ENCODE data around the gene CCDC167. TPM values are rescaled to one million over a fixed set of nuclear protein-coding genes. Genes with fewer than 3 reads are reported as not detected.
A peak's percentile ranks its signal among the peaks of the same experiment; 100 is the strongest.

The CCDC167 gene
- total RNA-seq, 1 donor from 2014 or later, result 28.3 TPM

GRCh38 chr6:37500294-37500608, 558 bp upstream of the CCDC167 start:
- peak overlapping the region; percentile 30 for H3K27ac Mint-ChIP-seq (ENCODE audit: unreplicated experiment)
- peaks cover 23% of the 10 kb centered on the region for H3K4me1 Mint-ChIP-seq (ENCODE audit: low read depth)
- DNase-seq (ENCODE audit: low spot score), result no peak
- no peaks in the 10 kb centered on the region for H3K9me3 Mint-ChIP-seq (ENCODE audit: low read depth)
- peak overlapping the region; percentile 96 for H3K4me3 Mint-ChIP-seq (ENCODE audit: unreplicated experiment)
- no peaks in the 10 kb centered on the region for H3K27me3 Mint-ChIP-seq (ENCODE audit: low read depth)
- no peak for TF ChIP-seq CTCF (IDR thresholded peaks at IDR 0.05)
- no peaks in the 10 kb centered on the region for H3K36me3 Mint-ChIP-seq (ENCODE audit: low read depth)

GRCh38 chr6:37496951-37497885, 2.5 kb downstream of the CCDC167 start:
- no peak overlapping the region for H3K27ac Mint-ChIP-seq (ENCODE audit: unreplicated experiment)
- TF ChIP-seq CTCF (IDR thresholded peaks at IDR 0.05), result no peak
- H3K27me3 Mint-ChIP-seq (ENCODE audit: low read depth), result no peaks in the 10 kb centered on the region
- H3K4me1 Mint-ChIP-seq (ENCODE audit: low read depth), result peaks cover 17% of the 10 kb centered on the region
- H3K9me3 Mint-ChIP-seq (ENCODE audit: low read depth), result no peaks in the 10 kb centered on the region
- no peak overlapping the region for H3K4me3 Mint-ChIP-seq (ENCODE audit: unreplicated experiment)
- H3K36me3 Mint-ChIP-seq (ENCODE audit: low read depth), result no peaks in the 10 kb centered on the region
- no peak for DNase-seq (ENCODE audit: low spot score)

- Mint-ChIP-seq H3K27ac (ENCODE audit: unreplicated experiment) (no peak overlapping the region), H3K36me3 (ENCODE audit: low read depth) (no peaks in the 10 kb centered on the region), H3K4me3 (ENCODE audit: unreplicated experiment) (no peak overlapping the region), H3K27me3 (ENCODE audit: low read depth) (no peaks in the 10 kb centered on the region), H3K9me3 (ENCODE audit: low read depth) (no peaks in the 10 kb centered on the region), H3K4me1 (ENCODE audit: low read depth) (peaks cover 22% of the 10 kb centered on the region)
- DNase-seq (ENCODE audit: low spot score), result no peak
- TF ChIP-seq CTCF (IDR thresholded peaks at IDR 0.05), result no peak
These were observed 4.3 kb downstream of the CCDC167 start for GRCh38 chr6:37495244-37495934.

GRCh38 chr6:37493661-37493995, 6.1 kb downstream of the CCDC167 start:
- Mint-ChIP-seq H3K36me3 (ENCODE audit: low read depth) (no peaks in the 10 kb centered on the region), H3K27me3 (ENCODE audit: low read depth) (no peaks in the 10 kb centered on the region), H3K4me1 (ENCODE audit: low read depth) (peaks cover 17% of the 10 kb centered on the region), H3K4me3 (ENCODE audit: unreplicated experiment) (no peak overlapping the region), H3K9me3 (ENCODE audit: low read depth) (no peaks in the 10 kb centered on the region), H3K27ac (ENCODE audit: unreplicated experiment) (no peak overlapping the region)
- DNase-seq (ENCODE audit: low spot score), result no peak
- no peak for TF ChIP-seq CTCF (IDR thresholded peaks at IDR 0.05)

GRCh38 chr6:37492991-37493660, 6.6 kb downstream of the CCDC167 start:
- TF ChIP-seq CTCF (IDR thresholded peaks at IDR 0.05), result no peak
- H3K27ac Mint-ChIP-seq (ENCODE audit: unreplicated experiment), result no peak overlapping the region
- no peaks in the 10 kb centered on the region for H3K27me3 Mint-ChIP-seq (ENCODE audit: low read depth)
- H3K9me3 Mint-ChIP-seq (ENCODE audit: low read depth), result no peaks in the 10 kb centered on the region
- peaks cover 17% of the 10 kb centered on the region for H3K4me1 Mint-ChIP-seq (ENCODE audit: low read depth)
- DNase-seq (ENCODE audit: low spot score), result no peak
- H3K4me3 Mint-ChIP-seq (ENCODE audit: unreplicated experiment), result no peak overlapping the region
- no peaks in the 10 kb centered on the region for H3K36me3 Mint-ChIP-seq (ENCODE audit: low read depth)

Data from chondrocyte (in vitro differentiated cells).